IPS-15b (cell line): ENCODE measurements around the gene TGIF2.
"Not testable (repeated sequence)": the region's sequence is repeated elsewhere in the genome, so short reads cannot be mapped to it uniquely, and the experiment has no call there.

Source experiments
- H3K27me3 ChIP-seq: one replicate; pipeline ENCODE4 v1.6.1; 2013; ENCODE audit warnings: low read length; ENCODE audit not compliant: control insufficient read depth, insufficient read depth
- H3K36me3 ChIP-seq: one replicate; pipeline ENCODE4 v1.6.1; 2013; ENCODE audit warnings: low read length; ENCODE audit not compliant: control insufficient read depth, insufficient read depth
- H3K4me1 ChIP-seq: one replicate; pipeline ENCODE4 v1.6.1; 2013; ENCODE audit warnings: mild to moderate bottlenecking, low read length; ENCODE audit not compliant: control insufficient read depth, insufficient read depth
- H3K4me3 ChIP-seq: one replicate; pipeline ENCODE4 v1.5.1; 2013; ENCODE audit warnings: low read depth, low read length
- H3K9ac ChIP-seq: one replicate; pipeline ENCODE4 v1.6.1; 2013; ENCODE audit warnings: low read depth, mild to moderate bottlenecking, low read length
- H3K9me3 ChIP-seq: one replicate; pipeline ENCODE4 v1.6.1; 2013; ENCODE audit warnings: mild to moderate bottlenecking, low read length; ENCODE audit not compliant: control insufficient read depth, insufficient read depth

Gene TGIF2

DNA sequence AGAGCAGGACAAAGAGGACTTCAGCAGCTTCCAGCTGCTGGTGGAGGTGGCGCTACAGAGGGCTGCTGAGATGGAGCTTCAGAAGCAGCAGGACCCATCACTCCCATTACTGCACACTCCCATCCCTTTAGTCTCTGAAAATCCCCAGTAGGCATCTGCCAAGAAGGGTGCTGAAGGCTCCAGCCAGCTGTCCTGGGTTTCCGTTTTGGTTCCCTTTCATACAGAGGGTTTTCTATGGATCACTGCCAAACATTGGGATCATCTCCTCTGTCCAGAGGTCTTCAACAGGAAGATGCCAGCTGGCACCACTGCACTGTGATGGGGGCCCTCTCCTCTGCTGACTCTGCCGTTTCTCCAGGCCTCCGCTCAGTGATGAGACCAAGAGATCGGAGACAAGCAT is 17.9 kb downstream of the TGIF2 start:
- Histone ChIP-seq H3K9ac (no peak overlapping the region), H3K9me3 (no peaks in the 10 kb centered on the region), H3K36me3 (peaks cover 7% of the 10 kb centered on the region), H3K4me3 (no peak overlapping the region), H3K4me1 (peaks cover 18% of the 10 kb centered on the region), H3K27me3 (no peaks in the 10 kb centered on the region)

DNA sequence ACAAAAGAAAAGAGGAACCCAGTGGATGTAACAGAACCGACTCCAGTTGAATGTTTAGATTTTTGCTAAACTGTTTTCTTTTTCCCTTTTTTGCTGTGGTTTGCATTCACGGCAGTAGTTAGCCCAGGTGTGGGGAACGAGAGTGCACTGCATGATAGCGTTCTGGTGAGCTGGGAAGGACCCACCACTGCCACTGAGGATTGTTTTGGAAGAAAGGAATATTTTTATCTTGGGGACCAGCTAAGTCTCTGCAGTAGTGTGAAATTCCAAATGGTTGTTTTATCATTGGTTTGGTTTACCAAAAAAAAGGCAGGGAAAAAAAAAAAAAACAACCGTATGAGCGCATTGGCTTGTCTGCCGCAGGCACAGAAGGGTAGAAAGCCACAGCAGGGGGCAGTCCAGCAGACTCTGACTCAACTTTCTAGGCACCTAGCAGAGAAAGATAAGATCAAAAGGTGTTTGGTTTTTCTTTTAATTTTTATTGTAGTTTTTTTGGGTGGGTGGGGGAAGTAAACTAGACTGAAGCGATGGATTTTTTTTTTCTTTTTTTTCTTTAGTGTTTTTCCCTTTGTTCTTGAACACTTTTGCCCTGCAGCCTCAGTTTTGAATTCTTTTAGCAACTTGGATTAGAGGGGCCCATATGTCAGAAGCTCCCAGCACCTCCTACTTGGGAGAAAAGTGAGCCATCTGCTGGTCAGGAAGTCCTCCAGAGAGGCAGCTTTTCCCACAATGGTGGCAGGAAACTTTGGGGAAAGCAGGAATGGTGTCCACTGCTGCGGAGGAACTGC is 18.7 kb downstream of the TGIF2 start:
- Histone ChIP-seq H3K4me3 (no peak overlapping the region), H3K27me3 (no peaks in the 10 kb centered on the region), H3K4me1 (peaks cover 12% of the 10 kb centered on the region), H3K36me3 (peaks cover 7% of the 10 kb centered on the region), H3K9me3 (no peaks in the 10 kb centered on the region), H3K9ac (no peak overlapping the region)

- Histone ChIP-seq H3K9ac (no peak overlapping the region), H3K9me3 (no peaks in the 10 kb centered on the region), H3K27me3 (no peaks in the 10 kb centered on the region), H3K36me3 (peaks cover 7% of the 10 kb centered on the region), H3K4me1 (peaks cover 9% of the 10 kb centered on the region), H3K4me3 (no peak overlapping the region)
These were observed 20.0 kb downstream of the TGIF2 start for GRCh38 chr20:36593347-36593929.

DNA sequence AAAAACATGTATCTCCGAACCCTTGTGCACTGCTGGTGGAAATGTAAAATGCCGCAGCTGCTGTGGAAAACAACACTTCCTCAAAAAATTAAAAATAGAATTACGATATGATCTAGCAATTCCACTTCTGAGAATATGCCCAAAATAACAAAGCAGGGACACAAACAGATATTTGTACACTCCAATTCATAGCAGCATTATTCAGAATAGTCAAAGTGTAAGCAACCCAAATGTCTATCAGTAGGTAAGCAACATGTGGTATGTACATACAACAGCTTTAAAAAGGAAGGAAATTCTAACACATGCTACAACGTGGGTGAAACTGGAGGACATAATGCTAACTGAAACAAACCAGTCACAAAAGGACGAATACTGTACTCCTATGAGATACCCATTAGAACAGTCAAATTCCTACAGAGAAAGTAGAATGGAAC is 26.5 kb downstream of the TGIF2 start:
- no peak overlapping the region for H3K4me3 ChIP-seq
- no peak overlapping the region for H3K9ac ChIP-seq
- H3K36me3 ChIP-seq: no peaks in the 10 kb centered on the region
- H3K9me3 ChIP-seq: no peaks in the 10 kb centered on the region
- no peaks in the 10 kb centered on the region for H3K27me3 ChIP-seq
- peaks cover 4% of the 10 kb centered on the region for H3K4me1 ChIP-seq

DNA sequence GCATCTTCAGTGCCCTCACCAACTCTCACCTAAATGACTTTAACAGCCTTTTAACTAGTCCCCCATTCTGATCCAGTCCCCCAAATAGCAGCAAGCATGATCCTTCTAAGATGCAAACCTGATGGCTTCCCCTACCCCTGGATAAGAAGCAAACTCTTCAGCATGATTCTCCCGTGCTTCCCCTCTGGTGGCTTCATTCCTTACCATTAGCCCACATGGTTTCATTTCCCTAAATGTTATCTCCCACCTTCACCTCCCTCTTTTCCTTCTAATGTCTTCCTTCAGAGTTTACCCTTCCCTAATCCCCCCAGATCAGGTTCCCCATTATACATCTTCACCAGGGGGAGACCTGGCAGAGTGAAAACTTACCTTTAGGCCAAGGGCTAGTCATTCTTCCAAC is 28.1 kb downstream of the TGIF2 start:
- no peak overlapping the region for H3K9ac ChIP-seq
- no peaks in the 10 kb centered on the region for H3K36me3 ChIP-seq
- H3K4me1 ChIP-seq: peaks cover 6% of the 10 kb centered on the region
- H3K4me3 ChIP-seq: no peak overlapping the region
- H3K27me3 ChIP-seq: no peaks in the 10 kb centered on the region
- no peaks in the 10 kb centered on the region for H3K9me3 ChIP-seq

DNA sequence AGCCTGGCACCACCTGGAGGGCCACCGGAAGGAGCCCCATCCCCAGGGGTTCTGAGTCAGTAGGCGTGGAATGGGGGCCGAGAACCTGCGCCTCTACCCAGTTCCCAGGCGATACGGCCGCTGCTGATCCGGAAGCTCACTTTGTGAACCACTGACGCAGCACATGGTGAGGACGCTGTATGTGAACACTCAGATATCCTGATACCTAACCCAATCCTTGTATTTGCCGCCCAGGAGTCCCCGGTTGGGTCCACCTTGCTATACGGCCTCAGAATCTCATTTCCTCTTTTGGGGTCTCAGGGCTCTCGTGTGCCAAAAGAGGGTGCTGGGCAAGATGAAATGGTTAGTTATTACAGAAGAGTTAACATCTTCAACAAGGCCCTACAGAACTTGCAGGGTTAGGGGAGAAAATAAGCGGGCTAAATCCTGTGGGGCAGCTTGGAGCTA is 31.6 kb downstream of the TGIF2 start:
- Histone ChIP-seq H3K9me3 (no peaks in the 10 kb centered on the region), H3K36me3 (peaks cover 20% of the 10 kb centered on the region), H3K9ac (peak overlapping the region; percentile 72), H3K4me3 (peak overlapping the region; percentile 35), H3K4me1 (peaks cover 4% of the 10 kb centered on the region), H3K27me3 (no peaks in the 10 kb centered on the region)

GRCh38 chr20:36605399-36606157 is 32.2 kb downstream of the TGIF2 start, which contains the start of gene RAB5IF:
RAB5IF (plus strand) TSS chr20:36605779; CDS start chr20:36605952, 173 bp downstream.
- peaks cover 4% of the 10 kb centered on the region for H3K4me1 ChIP-seq
- H3K9ac ChIP-seq: peak within 1 kb of the TSS; percentile 72
- peak within 1 kb of the TSS; percentile 90 for H3K4me3 ChIP-seq
- H3K27me3 ChIP-seq: no peaks in the 10 kb centered on the region
- peaks cover 24% of the 10 kb centered on the region for H3K36me3 ChIP-seq
- H3K9me3 ChIP-seq: no peaks in the 10 kb centered on the region

- peak overlapping the region; percentile 50 for H3K9ac ChIP-seq
- H3K36me3 ChIP-seq: peaks cover 28% of the 10 kb centered on the region
- peaks cover 4% of the 10 kb centered on the region for H3K4me1 ChIP-seq
- no peaks in the 10 kb centered on the region for H3K27me3 ChIP-seq
- peak overlapping the region; percentile 90 for H3K4me3 ChIP-seq
- no peaks in the 10 kb centered on the region for H3K9me3 ChIP-seq
These were observed 33.0 kb downstream of the TGIF2 start for GRCh38 chr20:36606158-36607066.

GRCh38 chr20:36607586-36608387 is 34.4 kb downstream of the TGIF2 start:
- Histone ChIP-seq H3K4me3 (no peak overlapping the region), H3K36me3 (peaks cover 33% of the 10 kb centered on the region), H3K9ac (no peak overlapping the region), H3K27me3 (no peaks in the 10 kb centered on the region), H3K9me3 (no peaks in the 10 kb centered on the region), H3K4me1 (peaks cover 4% of the 10 kb centered on the region)

- not testable (repeated sequence) for H3K27me3 ChIP-seq, H3K9ac ChIP-seq, H3K4me3 ChIP-seq, H3K4me1 ChIP-seq, H3K9me3 ChIP-seq
- peaks cover 36% of the 10 kb centered on the region for H3K36me3 ChIP-seq
These were observed 35.0 kb downstream of the TGIF2 start for GRCh38 chr20:36608388-36608728.
